HG03175 (cell line): ENCODE results near the gene LYPLAL1.
A peak's percentile ranks its signal among the peaks of the same experiment; 100 is the strongest.
"Not testable (repeated sequence)": the region's sequence is repeated elsewhere in the genome, so short reads cannot be mapped to it uniquely, and the experiment has no call there.

Experiments
- ATAC-seq: cut with Tn5 transposase; IDR thresholded peaks from one replicate; pipeline ENCODE4 v1.9.1; 2021; ENCODE audit warnings: mild to moderate bottlenecking, moderate library complexity; ENCODE audit not compliant: unreplicated experiment

Gene LYPLAL1

DNA sequence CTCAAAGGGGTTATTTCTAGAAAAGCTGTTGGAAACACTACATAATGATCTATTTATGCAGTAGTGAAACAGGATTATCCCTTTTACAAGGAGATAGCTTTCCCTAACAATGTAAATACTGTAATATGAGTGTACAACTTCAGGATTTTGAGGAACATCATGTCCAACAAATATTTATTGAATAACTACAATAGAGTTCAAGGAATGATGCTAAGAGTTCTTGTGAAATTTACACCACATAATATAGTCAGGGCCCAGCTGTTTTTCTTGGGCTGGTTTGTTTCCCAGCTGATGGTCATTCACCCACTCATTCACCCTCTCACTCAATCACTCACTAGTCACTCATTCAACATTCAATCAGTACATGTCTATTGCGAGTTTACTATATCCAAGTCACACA lies 12.3 kb upstream of the LYPLAL1 start:
- ATAC-seq: no peak

DNA sequence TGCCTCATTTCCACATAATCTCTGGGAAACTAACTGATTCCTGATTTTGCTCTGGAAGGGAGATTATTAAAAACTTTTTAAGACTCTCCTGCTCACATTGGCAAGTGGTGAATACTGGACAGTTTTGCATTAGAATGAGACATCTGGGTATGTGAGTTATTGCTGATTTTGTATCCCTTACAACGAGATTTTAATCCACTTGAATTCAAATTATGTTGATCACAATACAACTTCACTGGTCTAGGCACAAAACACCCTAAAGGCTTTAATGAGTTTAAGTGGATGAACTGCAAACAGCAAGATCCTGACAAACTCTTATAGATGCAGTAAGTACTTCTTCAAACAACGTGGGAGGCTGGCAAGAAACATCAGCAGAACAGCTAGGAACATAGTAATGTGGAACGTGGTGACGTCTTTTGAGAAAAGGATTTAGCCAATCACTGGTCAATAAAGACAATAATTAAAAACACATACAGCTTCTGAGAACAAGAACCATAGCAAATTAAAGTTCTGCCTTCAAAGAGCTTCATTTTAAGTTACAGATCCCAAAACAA lies 10.2 kb upstream of the LYPLAL1 start:
- no peak for ATAC-seq

DNA sequence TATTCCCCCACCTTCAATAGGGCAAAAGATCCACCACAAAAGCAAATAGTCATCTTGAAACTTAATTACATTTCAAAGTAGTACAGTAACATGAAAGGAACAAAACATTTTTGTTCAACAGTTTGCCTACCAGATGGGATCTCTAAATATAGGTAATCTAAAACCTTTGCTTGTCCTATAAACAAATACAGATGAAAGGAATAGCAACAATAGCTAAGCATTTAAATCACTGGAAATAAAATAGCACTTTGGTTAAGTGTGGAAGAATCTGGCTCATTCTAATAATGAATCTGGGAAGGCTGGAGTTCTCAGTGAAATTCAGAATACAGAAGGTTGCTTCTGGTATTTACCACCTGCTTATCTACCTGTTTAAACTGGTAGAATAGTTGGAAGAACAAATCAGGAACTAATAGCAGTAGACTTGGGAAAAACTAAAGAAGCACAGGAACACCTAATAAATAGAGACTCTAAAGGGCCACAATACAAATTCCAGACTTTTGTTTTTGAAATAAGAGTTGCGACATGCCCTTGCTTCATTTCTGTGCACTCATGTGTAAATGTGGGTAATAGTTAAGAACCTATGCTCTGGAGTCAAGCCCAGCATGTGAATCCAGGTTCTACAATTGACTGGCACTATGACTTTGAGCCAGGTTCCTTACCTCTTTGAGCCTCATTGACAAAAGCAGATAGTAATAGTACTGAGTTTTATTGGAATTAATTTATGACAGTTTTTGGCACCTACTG lies 2.3 kb upstream of the LYPLAL1 start:
- no peak for ATAC-seq

DNA sequence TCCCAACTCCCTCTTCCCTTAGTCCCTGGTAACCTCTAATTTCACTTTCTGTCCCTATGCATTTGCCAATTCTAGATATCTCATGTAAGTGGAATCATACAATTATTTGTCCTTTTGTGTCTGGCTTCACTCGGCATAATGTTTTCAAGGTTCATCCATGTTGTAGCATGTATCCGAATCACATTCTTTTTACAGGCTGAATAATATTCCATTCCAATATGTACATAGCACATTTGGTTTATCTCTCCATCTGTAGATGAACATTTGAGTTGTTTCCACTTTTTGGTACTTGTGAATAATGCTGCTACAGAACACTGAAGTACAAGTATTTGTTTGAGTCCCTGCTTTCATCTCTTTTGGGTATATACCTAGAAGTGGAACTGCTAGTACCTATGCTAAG lies 857 bp upstream of the LYPLAL1 start:
- ATAC-seq: no peak

DNA sequence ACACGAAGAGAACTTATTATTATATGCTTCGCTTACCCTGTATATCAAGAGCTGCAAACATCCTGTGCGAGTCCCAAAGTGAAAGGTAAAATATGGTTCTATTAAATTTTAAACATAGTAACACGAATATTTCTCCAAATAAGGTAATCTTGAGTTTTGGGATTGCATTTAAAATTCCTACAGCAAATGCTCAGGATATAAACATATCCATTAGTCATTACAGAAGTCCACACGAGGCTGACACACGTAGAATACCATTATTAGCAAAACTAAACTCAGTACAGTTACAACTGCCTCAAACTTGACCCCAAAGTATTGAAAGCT lies 282 bp upstream of the LYPLAL1 start:
- peak; percentile 2 for ATAC-seq

DNA sequence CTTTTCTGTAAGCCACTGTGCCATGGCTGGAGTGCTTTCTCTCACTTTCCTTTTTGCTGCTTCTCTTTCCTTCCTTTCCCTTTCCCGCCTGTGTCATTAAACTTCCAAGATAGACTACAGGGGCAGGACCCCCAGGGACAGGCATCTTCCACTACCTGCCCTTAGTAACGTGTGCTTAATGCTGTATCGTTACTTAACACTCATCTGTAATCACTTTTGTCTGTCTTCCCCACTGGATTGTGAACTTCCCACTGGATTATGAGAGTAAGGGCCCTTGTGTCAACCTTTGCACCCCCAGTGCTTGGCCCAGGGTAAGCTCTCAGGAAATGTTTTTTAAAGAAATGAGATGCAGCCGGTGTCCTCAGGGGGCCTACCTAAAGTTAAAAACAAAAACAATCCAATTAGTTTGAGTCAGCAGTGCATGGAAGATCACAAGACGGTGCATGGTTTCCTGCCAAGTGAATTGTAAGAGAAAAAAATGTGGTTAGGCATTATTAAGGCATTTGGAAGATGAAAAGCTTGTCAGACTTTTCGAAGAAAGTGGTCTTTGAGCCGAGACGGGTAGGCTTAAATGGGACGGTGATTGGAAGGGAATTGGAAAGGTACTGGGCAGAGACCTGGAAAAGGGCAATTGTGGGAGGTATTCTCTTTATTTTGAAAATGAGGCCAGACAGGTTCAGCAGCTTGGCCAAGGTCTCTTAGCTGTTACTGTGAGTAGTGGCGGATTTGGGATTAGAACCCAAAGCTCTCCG lies 958 bp downstream of the LYPLAL1 start:
- ATAC-seq: peak; percentile 44

DNA sequence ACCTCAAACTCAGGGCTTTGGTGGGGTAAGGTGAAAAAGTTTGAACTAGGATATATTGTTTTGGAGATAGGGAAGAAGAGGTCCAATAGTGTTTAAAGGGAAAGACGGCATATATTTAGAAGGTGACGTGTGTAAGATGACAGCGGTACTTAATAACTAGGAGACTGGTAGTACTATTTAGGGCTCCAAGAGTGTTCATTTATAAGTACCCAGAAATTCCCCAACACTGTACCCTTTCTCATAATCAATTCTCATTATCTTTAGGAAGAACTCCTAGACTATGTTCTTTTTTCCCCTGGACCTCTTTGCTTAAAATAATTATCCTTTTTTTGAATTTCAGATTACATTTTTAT lies 1.5 kb downstream of the LYPLAL1 start:
- no peak for ATAC-seq

DNA sequence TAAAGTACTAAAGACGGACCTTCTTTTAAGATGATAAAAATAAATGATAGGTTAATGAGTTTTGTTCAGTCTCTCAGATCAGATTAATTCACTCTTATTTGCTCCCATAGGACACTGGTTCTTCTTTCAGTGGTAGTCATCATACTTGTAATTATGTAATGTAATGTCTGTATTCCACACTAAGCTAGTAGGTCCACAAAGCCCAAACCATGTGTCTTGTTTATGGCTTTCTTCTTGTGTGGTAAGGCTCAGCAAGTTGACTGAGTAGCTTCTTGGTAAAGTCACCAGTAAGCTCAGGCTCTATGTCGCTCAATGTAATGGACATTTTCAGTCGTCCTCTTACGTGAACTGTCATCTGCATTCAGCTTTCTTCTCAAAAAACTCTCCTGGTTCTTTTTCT lies 2.5 kb downstream of the LYPLAL1 start:
- no peak for ATAC-seq

DNA sequence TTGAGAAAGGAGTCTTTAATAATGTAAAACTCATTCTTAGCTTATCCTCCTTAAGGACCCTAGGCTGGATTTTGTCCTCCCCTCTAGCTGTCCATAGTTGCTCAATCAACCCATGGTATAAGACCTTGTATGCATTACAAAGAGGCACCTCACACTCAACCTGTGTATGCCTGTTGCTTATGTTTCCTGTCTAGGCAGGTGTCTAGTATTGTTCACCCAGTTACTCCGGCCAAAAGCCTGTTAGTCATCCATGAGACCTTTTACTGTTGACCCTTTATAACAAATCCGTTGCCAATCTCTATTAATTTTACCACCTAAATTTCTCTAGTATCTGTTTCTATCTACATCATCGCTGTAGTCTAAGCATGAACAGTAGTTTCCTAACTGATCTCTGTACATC lies 3.7 kb downstream of the LYPLAL1 start:
- ATAC-seq: peak; percentile 37

DNA sequence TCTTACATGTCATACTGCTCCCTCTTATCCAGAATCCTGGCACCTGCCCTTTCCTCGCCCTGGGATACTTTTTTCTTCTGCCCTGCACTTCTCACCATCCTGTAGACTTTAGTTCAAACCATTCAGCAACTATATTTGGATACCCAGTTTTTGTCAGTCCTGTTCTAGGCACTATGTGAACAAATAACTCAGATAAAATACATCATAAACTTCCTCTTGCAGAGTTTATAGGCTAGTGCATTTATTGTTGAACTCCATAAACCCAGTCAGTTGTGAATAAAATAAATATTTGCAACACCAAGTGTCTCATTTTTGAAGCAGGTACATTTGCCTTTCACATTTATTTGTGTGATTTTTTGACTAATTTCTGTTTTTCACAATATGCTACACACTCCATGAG lies 4.3 kb downstream of the LYPLAL1 start:
- ATAC-seq: no peak

DNA sequence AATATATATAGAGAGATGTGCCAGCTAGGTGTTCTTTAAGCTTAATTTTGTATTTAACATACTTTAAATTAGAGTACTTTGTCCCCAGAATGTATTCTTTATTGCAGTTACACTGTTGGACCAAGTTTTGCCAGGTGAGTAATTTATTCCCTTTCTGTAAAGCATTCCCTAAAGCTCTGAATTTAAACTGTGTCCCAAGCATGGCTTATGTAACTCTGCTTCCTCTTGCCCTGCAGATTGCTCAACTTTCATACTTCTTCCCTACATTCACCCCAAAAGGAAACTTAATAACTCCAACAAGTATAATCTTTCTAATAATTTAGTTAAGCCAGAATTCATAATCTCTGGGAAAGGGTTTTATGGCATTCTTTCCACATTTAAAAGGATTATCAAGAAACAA lies 5.6 kb downstream of the LYPLAL1 start:
- ATAC-seq: no peak

DNA sequence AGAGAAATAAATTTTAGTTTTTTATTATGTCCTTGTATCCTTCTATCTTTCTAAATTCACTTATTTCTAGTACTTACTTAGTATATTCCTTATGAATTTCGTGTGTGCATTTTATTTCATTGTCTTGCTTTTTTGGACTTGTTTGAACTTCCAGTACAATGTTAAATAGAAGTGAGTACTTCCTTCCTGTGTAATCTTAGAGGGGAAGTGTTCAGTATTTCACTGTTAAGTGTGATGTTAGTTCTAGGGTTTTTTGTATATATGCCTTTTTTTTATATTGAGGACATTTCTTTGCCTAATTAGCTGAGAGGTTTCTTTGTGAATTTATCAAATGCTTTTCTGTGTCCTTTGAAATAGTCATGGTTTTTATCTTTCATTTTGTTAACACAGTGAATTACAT lies 10.7 kb downstream of the LYPLAL1 start:
- ATAC-seq: no peak

DNA sequence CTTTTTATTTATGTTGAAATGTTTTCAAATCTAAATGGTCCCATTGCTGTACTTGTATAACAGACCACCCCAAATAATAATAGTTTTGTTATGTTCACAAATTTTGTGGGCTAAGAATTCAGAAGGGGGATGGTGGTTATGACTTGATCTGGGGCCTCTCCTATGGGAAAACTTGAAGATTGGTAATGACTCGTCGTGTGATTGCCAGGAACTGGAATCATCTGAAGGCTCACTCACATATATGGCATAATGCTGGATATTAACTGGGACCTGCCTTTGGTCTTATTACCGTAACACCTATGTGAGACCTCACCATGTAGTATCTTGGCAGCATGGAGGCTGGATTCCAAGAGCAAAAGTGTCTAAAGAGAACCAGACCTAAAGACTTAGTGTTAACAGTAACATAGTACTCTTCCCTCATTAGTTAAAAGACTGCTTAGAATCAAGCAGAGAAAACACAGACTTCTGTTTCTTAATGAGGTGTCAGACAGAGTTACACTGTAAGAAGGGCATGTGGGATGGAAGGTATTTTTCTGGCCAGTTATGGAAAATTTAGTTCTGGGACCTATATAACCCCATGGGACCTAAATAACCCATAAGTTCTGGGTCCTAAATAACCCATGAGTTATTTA lies 11.9 kb downstream of the LYPLAL1 start:
- ATAC-seq: no peak

DNA sequence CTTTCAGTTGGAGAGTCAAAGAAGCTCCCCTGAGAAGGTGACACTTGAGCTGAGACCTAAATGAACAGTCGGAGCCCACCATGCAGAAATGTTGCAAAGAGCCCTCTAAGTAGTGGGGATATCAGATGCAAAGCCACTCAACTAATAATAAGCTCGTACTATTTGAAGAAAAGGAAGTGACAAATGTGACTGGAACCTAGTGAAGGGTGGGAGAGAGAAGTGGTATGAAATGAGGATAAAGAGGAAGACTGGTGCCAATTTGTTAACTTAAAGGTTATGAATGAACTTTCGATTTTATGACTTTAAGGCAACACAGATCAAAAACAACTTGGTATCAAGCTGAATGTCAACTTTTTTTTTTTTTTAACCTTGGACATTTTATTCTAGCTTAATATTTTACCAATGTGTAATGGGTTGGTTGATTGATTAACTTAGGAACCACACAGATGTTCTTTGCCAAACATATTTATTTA lies 14.7 kb downstream of the LYPLAL1 start:
- ATAC-seq: peak; percentile 44

DNA sequence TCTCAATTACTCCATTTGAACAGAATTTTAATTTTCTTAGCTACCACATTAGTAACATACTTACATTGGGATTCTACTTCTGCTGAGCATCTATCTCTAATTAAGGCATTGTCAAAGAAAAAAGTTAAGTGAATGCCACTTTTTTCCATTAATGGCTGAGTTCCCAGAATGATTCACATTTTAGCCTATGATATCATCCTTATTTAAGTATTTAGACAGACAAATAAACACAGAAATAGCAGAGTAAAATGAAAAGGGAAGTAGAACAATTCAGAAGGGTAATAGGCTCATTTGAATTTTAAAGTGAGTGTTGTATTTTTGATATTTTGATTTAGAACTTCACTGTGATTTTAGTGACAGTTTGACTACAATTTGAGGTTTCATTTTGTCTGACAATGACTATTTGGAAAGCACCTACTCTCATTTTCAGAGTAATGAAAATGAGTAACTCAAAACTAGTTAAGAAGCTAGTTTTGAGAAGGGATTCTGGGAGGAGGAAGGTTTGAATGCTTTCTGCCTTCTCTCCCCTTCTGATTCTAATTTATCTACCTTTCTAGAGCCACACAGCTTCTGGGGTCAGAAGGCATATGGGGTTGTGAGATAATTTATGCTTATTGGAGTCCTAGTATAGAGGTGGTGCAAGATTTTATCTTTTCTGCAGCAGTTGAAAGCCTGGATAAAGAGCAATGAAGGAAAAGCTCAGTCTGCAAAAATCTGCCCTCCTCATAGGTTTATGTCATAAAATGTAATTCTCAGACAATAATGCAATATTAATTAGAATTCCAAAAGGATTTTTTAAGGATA lies 15.5 kb downstream of the LYPLAL1 start:
- peak; percentile 68 for ATAC-seq

DNA sequence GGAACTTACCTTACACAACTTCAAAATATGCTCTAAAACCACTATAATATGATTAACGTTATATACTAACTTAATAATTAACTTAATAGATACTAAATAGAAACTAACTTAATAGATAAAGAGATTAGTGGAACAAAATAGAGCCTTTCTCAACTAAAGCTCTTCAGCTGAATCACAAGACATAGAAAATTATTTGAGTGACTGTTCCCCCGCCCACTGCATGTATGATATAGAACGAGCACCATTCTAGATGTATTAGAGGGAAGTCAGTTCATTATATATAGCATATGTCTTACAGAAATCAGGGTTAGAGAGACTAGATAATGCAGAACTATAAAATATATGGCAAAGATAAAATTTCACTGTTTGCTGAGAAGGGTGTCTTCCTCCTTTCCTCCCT lies 16.3 kb downstream of the LYPLAL1 start:
- ATAC-seq: no peak

DNA sequence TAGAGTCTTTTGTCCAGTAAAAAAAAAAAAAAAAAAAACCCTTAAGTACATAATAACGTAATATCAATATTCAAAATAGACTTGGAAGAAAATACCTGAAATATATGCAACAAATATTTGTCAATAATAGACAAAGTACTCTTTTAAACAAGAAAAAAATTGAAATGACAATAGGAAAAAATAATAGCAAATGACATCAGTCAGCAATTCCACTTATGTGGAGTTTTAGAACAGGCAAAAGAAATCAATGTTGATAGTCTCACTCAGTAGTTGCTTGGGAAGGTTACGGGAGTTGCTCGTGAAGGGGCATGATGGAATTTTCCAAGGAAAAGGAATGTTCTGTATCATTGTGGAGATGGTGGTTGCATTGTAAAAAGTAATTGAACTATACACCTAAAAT lies 16.9 kb downstream of the LYPLAL1 start:
- no peak for ATAC-seq

DNA sequence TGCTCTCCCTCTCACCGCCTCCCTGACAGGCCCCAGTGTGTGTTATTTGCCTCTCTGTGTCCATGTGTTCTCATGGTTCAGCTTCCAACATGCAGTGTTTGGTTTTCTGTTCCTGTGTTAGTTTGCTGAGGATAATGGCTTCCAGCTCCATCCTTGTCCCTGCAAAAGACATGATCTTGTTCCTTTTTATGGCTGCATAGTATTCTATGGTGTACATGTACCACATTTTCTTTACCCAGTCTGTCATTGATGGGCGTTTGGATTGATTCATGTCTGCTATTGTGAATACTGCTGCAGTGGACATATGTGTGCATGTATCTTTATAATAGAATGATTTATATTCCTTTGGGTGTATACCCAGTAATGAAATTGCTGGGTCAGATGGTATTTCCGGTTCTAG lies 22.2 kb downstream of the LYPLAL1 start:
- ATAC-seq: not testable (repeated sequence)

DNA sequence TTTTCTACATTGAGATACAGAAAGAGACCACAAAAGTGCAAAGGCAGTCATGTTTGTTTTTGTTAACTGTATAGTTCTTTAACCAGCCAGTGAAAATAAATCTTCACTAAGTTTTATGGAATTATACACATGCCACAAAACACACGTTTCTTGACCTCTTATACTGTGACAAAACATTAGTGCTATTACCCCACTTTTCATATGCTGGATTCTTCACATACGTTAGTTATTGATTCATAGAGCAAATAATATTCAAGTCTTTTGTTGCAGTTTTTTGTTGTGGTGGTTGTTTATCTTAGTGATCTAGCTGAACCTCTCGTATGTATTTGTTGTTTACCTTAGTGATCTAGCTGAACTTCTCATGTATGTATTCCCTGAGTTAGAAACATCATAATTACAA lies 28.0 kb downstream of the LYPLAL1 start:
- ATAC-seq: no peak

DNA sequence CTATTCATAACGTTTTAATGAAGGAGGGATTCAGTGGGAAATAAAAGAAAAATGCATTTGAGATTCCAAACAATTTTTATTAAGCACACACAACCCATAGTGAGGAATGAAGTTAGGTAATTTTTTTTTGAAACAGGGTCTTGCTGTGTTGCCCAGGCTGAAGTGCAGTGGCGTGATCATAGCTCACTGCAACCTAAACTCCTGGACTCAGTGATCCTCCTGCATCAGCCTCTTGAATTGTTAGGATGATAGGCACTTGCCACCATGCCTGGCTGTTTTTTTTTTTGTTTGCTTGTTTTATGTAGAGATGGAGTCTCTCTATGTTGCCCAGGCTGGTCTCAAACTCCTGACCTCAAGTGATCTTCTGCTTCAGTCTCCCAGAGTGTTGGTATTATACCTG lies 28.9 kb downstream of the LYPLAL1 start:
- no peak for ATAC-seq

DNA sequence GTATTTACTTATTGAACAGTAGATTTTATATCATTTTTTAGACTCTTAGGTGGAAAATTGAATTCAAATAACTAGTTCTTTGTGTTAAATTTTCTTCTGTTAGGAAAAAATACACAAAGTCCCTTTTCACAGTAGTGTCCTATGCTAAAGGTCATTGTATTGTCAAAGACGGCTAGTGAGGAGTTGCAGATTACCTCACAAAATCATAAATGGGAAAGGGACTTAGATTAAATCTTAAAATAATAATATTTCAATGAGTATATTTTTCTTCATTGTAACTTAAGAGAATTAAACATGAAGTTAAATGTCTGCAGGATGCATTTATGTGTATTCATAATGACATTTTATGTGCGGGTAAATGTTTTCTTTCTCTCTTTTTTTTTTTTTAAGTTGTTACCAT lies 32.7 kb downstream of the LYPLAL1 start:
- ATAC-seq: no peak
